DOHH2 (cell line): ENCODE measurements around the gene ACTA2.

Experiments
- EZH2phosphoT487 ChIP-seq: fragments of 200-600 bp; sonication (generic); IDR thresholded peaks from 2 replicates; pipeline ENCODE4 v1.6.1; 2017; ENCODE audit warnings: borderline replicate concordance, mild to moderate bottlenecking, antibody characterized with exemption, low read length, moderate library complexity, mixed read lengths
- TF ChIP-seq, protein P1 (sequence below): fragments of 200-600 bp; sonication (generic); IDR thresholded peaks from one replicate; pipeline ENCODE4 v1.5.1; 2014; ENCODE audit warnings: antibody characterized with exemption, mild to moderate bottlenecking, low read depth, low read length; ENCODE audit not compliant: poor library complexity, severe bottlenecking

DNA sequence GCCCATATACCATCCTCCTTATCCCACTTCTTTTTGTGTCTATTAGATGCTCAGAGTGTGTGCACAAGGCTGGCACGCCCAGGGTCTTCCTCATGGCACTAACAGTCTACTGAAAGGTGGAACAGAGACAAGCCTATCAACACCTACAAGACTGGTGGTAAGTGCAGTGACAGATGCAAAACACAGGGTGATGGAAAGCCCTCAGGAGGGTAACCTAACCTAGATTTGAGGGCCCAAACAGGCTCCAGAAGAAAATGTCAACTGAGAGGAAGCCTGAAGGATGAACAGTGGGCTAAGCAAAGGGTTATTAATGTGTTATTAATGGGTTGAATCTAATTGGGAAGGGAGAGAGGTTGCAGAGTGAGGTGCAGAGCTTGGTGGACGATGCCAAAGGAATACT, 36.9 kb upstream of the ACTA2 start:
- TF ChIP-seq, protein P1, sequence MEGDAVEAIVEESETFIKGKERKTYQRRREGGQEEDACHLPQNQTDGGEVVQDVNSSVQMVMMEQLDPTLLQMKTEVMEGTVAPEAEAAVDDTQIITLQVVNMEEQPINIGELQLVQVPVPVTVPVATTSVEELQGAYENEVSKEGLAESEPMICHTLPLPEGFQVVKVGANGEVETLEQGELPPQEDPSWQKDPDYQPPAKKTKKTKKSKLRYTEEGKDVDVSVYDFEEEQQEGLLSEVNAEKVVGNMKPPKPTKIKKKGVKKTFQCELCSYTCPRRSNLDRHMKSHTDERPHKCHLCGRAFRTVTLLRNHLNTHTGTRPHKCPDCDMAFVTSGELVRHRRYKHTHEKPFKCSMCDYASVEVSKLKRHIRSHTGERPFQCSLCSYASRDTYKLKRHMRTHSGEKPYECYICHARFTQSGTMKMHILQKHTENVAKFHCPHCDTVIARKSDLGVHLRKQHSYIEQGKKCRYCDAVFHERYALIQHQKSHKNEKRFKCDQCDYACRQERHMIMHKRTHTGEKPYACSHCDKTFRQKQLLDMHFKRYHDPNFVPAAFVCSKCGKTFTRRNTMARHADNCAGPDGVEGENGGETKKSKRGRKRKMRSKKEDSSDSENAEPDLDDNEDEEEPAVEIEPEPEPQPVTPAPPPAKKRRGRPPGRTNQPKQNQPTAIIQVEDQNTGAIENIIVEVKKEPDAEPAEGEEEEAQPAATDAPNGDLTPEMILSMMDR, result no peak
- no peak for TF ChIP-seq EZH2phosphoT487
